HAP-1 (cell line): ENCODE measurements around the gene MTHFD1L.

Source experiments
- DNase-seq, 2 experiments: peaks; one replicate each; pipeline ENCODE4 v3.0.0-alpha.2; 2016 to 2020; ENCODE audit warnings: low spot score in 2 of 2
- H3K27me3 ChIP-seq: fragments of 250-450 bp; sonication (Bioruptor Pico); 2 replicates; pipeline ENCODE4 v1.5.1; 2020; ENCODE audit warnings: low read depth, mild to moderate bottlenecking, moderate library complexity
- H3K36me3 ChIP-seq: fragments of 250-450 bp; sonication (Bioruptor Pico); replicated peaks from 2 replicates; pipeline ENCODE4 v1.5.1; 2020; ENCODE audit warnings: mild to moderate bottlenecking
- H3K4me1 ChIP-seq: fragments of 250-450 bp; sonication (Bioruptor Pico); 2 replicates; pipeline ENCODE4 v1.5.1; 2020; ENCODE audit warnings: mild to moderate bottlenecking
- H3K4me3 ChIP-seq: fragments of 250-450 bp; sonication (Bioruptor Pico); 2 replicates; pipeline ENCODE4 v1.5.1; 2020; ENCODE audit warnings: mild to moderate bottlenecking, moderate library complexity
- H3K9me3 ChIP-seq: fragments of 250-450 bp; sonication (Bioruptor Pico); 2 replicates; pipeline ENCODE4 v1.5.1; 2020; ENCODE audit warnings: mild to moderate bottlenecking, moderate library complexity
- in situ Hi-C: fragments of 300-500 bp; cut with MboI; formaldehyde crosslinking; loops from 3 replicates; pipeline ENCODE4 v1.14.3; 2020; ENCODE audit warnings: low sequenced_read_pairs, inconsistent platforms, mixed read lengths

The MTHFD1L gene

GRCh38 chr6:151087861-151088598 lies 222.5 kb downstream of the MTHFD1L start:
- H3K4me3 ChIP-seq: no peak overlapping the region
- no peaks in the 10 kb centered on the region for H3K27me3 ChIP-seq
- DNase-seq: peak; percentile 47 to 65
- in situ Hi-C loops: no loop called here
- no peaks in the 10 kb centered on the region for H3K9me3 ChIP-seq
- peaks cover 16% of the 10 kb centered on the region for H3K4me1 ChIP-seq
- H3K36me3 ChIP-seq: peaks cover 6% of the 10 kb centered on the region

- no peaks in the 10 kb centered on the region for H3K27me3 ChIP-seq
Measured at GRCh38 chr6:151088599-151088935, 223.1 kb downstream of the MTHFD1L start.

GRCh38 chr6:151088963-151089362 lies 223.5 kb downstream of the MTHFD1L start:
- Histone ChIP-seq H3K4me1 (peaks cover 16% of the 10 kb centered on the region), H3K9me3 (no peaks in the 10 kb centered on the region), H3K27me3 (no peaks in the 10 kb centered on the region), H3K4me3 (no peak overlapping the region), H3K36me3 (peaks cover 15% of the 10 kb centered on the region)
- no peak for DNase-seq
- in situ Hi-C loops: no loop called here

More at GRCh38 chr6:151088599-151088935, 223.1 kb downstream of the MTHFD1L start:
- H3K4me3 ChIP-seq: no peak overlapping the region
- no peaks in the 10 kb centered on the region for H3K9me3 ChIP-seq
- peaks cover 16% of the 10 kb centered on the region for H3K4me1 ChIP-seq
- peaks cover 11% of the 10 kb centered on the region for H3K36me3 ChIP-seq
- no peak for DNase-seq
- in situ Hi-C loops: no loop called here

GRCh38 chr6:151089978-151090377 lies 224.5 kb downstream of the MTHFD1L start:
- H3K4me3 ChIP-seq: no peak overlapping the region
- no peaks in the 10 kb centered on the region for H3K9me3 ChIP-seq
- peaks cover 19% of the 10 kb centered on the region for H3K36me3 ChIP-seq
- peaks cover 15% of the 10 kb centered on the region for H3K4me1 ChIP-seq
- in situ Hi-C loops: no loop called here
- no peaks in the 10 kb centered on the region for H3K27me3 ChIP-seq
- DNase-seq: no peak

- H3K27me3 ChIP-seq: no peaks in the 10 kb centered on the region
- H3K9me3 ChIP-seq: no peaks in the 10 kb centered on the region
- peaks cover 30% of the 10 kb centered on the region for H3K36me3 ChIP-seq
- in situ Hi-C loops: no loop called here
- no peak overlapping the region for H3K4me3 ChIP-seq
- peaks cover 12% of the 10 kb centered on the region for H3K4me1 ChIP-seq
- no peak for DNase-seq
Measured at GRCh38 chr6:151091571-151091970, 226.1 kb downstream of the MTHFD1L start.

- in situ Hi-C loops: no loop called here
- DNase-seq: no peak
- Histone ChIP-seq H3K27me3 (no peaks in the 10 kb centered on the region), H3K4me3 (no peak overlapping the region), H3K9me3 (no peaks in the 10 kb centered on the region), H3K36me3 (peaks cover 32% of the 10 kb centered on the region), H3K4me1 (peaks cover 8% of the 10 kb centered on the region)
Measured at GRCh38 chr6:151092591-151092990, 227.1 kb downstream of the MTHFD1L start.

GRCh38 chr6:151093706-151094105 lies 228.2 kb downstream of the MTHFD1L start:
- Histone ChIP-seq H3K4me3 (no peak overlapping the region), H3K9me3 (no peaks in the 10 kb centered on the region), H3K36me3 (peaks cover 32% of the 10 kb centered on the region), H3K4me1 (no peaks in the 10 kb centered on the region), H3K27me3 (no peaks in the 10 kb centered on the region)
- in situ Hi-C loops: no loop called here
- no peak for DNase-seq

GRCh38 chr6:151095538-151096254 lies 230.2 kb downstream of the MTHFD1L start:
- no peak for DNase-seq
- no peaks in the 10 kb centered on the region for H3K27me3 ChIP-seq
- in situ Hi-C loops: no loop called here
- peaks cover 32% of the 10 kb centered on the region for H3K36me3 ChIP-seq
- no peaks in the 10 kb centered on the region for H3K9me3 ChIP-seq
- H3K4me1 ChIP-seq: no peaks in the 10 kb centered on the region
- H3K4me3 ChIP-seq: no peak overlapping the region

DNA sequence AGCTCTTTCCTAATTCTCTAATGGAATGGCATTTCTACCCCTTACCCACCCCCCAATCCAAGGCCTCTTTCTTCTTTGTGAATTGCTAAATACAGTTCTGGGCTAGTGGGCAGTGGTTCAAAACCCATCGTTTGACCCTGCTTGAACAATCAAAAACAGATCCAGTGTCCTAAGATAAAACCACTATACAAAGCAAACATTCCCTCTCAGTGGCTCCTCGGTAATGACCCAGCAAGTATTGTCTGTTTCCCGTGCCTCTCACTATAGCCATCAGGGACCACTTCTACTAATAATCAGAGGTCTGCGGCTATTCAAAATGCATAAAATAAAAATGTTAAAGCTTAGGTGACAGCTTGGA lies 230.7 kb downstream of the MTHFD1L start:
- in situ Hi-C loops: no loop called here
- Histone ChIP-seq H3K4me1 (no peaks in the 10 kb centered on the region), H3K36me3 (peaks cover 32% of the 10 kb centered on the region)

GRCh38 chr6:151096691-151097606 lies 231.4 kb downstream of the MTHFD1L start:
- Histone ChIP-seq H3K4me3 (no peak overlapping the region), H3K9me3 (no peaks in the 10 kb centered on the region), H3K36me3 (peaks cover 29% of the 10 kb centered on the region), H3K27me3 (no peaks in the 10 kb centered on the region), H3K4me1 (no peaks in the 10 kb centered on the region)
- DNase-seq: no peak
- in situ Hi-C loops: no loop called here

More for the DNA sequence above, 230.7 kb downstream of the MTHFD1L start:
- Histone ChIP-seq H3K27me3 (no peaks in the 10 kb centered on the region), H3K4me3 (no peak overlapping the region), H3K9me3 (no peaks in the 10 kb centered on the region)
- DNase-seq: no peak

- Histone ChIP-seq H3K27me3 (no peaks in the 10 kb centered on the region), H3K4me3 (no peak overlapping the region), H3K36me3 (peaks cover 25% of the 10 kb centered on the region), H3K4me1 (no peaks in the 10 kb centered on the region), H3K9me3 (no peaks in the 10 kb centered on the region)
- in situ Hi-C loops: no loop called here
- DNase-seq: no peak
Measured at GRCh38 chr6:151098166-151098565, 232.7 kb downstream of the MTHFD1L start.

DNA sequence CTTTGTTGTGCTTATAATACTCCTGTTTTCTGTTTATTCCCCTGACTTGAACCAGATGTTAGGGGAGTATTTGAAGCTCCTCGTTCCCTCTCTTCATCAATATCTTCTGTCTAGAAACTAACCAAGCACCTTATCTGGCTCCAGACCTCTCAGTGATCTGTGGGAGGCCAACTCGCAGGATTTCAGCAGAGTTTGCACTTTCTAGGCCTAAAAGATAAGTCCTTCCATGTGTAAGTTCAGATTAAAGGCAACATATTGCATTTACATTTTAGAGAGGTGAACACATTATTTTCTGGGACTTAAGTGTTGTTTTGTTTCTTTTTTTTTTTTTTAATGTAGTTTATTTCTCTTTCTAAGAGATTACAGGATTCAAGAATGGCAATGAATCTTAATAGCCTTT lies 234.8 kb downstream of the MTHFD1L start:
- Histone ChIP-seq H3K4me1 (no peaks in the 10 kb centered on the region), H3K9me3 (no peaks in the 10 kb centered on the region), H3K27me3 (no peaks in the 10 kb centered on the region), H3K36me3 (peaks cover 10% of the 10 kb centered on the region; the same call in 1 of the 2 replicates), H3K4me3 (no peak overlapping the region)
- in situ Hi-C loops: no loop called here
- no peak for DNase-seq

DNA sequence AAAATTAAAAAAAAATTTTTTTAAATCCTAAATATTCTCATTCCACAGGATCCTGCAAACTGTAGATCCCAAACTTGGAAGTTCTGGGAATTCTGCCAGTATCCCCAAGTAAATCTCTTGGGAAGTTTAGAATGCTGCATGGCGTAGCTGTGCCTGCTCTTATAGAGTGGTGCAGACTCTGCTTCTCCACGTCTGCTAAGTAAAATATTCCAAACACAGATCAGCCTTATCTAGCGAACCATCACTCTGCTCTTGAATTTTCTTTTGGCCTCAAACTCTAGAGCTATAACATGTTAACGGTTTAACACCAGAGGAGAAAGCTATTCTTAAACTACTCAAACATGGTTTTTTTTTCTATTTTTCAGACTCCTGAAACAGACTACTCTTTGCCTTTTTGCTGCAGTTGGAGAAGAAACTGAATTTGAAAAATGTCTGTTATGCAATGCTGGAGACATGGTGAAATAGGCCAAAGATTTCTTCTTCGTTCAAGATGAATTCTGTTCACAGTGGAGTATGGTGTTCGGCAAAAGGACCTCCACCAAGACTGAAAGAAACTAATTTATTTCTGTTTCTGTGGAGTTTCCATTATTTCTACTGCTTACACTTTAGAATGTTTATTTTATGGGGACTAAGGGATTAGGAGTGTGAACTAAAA lies 235.8 kb downstream of the MTHFD1L start:
- peaks cover 2% of the 10 kb centered on the region; the same call in 1 of the 2 replicates for H3K36me3 ChIP-seq
- DNase-seq: no peak
- no peaks in the 10 kb centered on the region for H3K27me3 ChIP-seq

More for the DNA sequence above, 235.8 kb downstream of the MTHFD1L start:
- Histone ChIP-seq H3K9me3 (no peaks in the 10 kb centered on the region), H3K4me3 (no peak overlapping the region), H3K4me1 (no peaks in the 10 kb centered on the region)
- in situ Hi-C loops: no loop called here
